Measurements from ENCODE around the gene SPRR2D. TPM values are rescaled to one million over a fixed set of nuclear protein-coding genes. Genes with fewer than 3 reads are reported as not detected.

The SPRR2D gene
- total and polyA plus RNA-seq, 2 of the 4 experiments (the other 2 are of a cell fraction): not detected

- no peak for TF ChIP-seq RAD21 (IDR thresholded peaks at IDR 0.05; ENCODE audit: low read length)
- no peak for TF ChIP-seq CTCF (conservative IDR thresholded peaks at IDR 0.05; ENCODE audit: low read depth, low read length)
- TF ChIP-seq NFE2L2 (IDR thresholded peaks at IDR 0.05; ENCODE audit: low read depth, low read length): no peak
- no peak for TF ChIP-seq MXI1 (IDR thresholded peaks at IDR 0.05; ENCODE audit: borderline replicate concordance, low read depth, low read length)
- no peak for TF ChIP-seq RCOR1 (IDR thresholded peaks at IDR 0.05; ENCODE audit: insufficient replicate concordance, low read length)
- no peak for TF ChIP-seq MAFK (IDR thresholded peaks at IDR 0.05; ENCODE audit: low read depth, low read length)
- no peak for TF ChIP-seq RFX5 (IDR thresholded peaks at IDR 0.05; ENCODE audit: low read depth, low read length)
- no peak for TF ChIP-seq MAZ (IDR thresholded peaks at IDR 0.05; ENCODE audit: borderline replicate concordance, low read depth, low read length)
- no peak for TF ChIP-seq BHLHE40 (IDR thresholded peaks at IDR 0.05; ENCODE audit: low read depth, low read length)
- no peak for TF ChIP-seq POLR2A (IDR thresholded peaks at IDR 0.05; ENCODE audit: low read depth, low read length)
- Histone ChIP-seq H3K4me2 (ENCODE audit: low read depth, low read length) (no peak overlapping the region), H3K4ac (ENCODE audit: low read depth, low read length) (no peak overlapping the region), H2AFZ (replicated peaks; ENCODE audit: low read length, poor library complexity) (no peak overlapping the region), H3K9ac (ENCODE audit: low read depth, low read length) (no peak overlapping the region), H3K4me3 (ENCODE audit: insufficient read depth, low read depth, low read length) (no peak overlapping the region), H4K8ac (ENCODE audit: low read depth in 2 of 2, low read length in 2 of 2) (no peak overlapping the region), H3K27ac (ENCODE audit: insufficient read depth, low read length) (no peak overlapping the region), H3K9me3 (ENCODE audit: control insufficient read depth, insufficient read depth, low read length) (no peaks in the 10 kb centered on the region), H4K20me1 (ENCODE audit: insufficient read depth, low read length) (no peaks in the 10 kb centered on the region), H4K5ac (ENCODE audit: low read depth, low read length) (no peak overlapping the region), H3K9me1 (ENCODE audit: insufficient read depth, low read length) (no peaks in the 10 kb centered on the region), H2BK15ac (ENCODE audit: low read depth, low read length) (no peak overlapping the region), H2BK120ac (ENCODE audit: low read depth, low read length) (no peak overlapping the region), H3K56ac (ENCODE audit: extremely low read depth, insufficient read depth, low read length) (no peak overlapping the region), H3K79me1 (ENCODE audit: low read depth in 1 of 2, low read length in 2 of 2) (no peaks in the 10 kb centered on the region), H3K14ac (replicated peaks; ENCODE audit: low read depth, low read length) (no peak overlapping the region), H3K4me1 (ENCODE audit: control insufficient read depth, insufficient read depth, low read length) (no peaks in the 10 kb centered on the region), H3K27me3 (ENCODE audit: control insufficient read depth, insufficient read depth, low read length) (no peaks in the 10 kb centered on the region), H3K23ac (ENCODE audit: low read depth, low read length) (no peak overlapping the region), H3K18ac (ENCODE audit: low read depth, low read length) (no peak overlapping the region), H2BK20ac (ENCODE audit: low read depth, low read length) (no peak overlapping the region), H2AK9ac (replicated peaks; ENCODE audit: low read depth, low read length, poor library complexity) (no peak overlapping the region), H4K91ac (ENCODE audit: insufficient read depth, low read depth, low read length) (no peak overlapping the region), H3K36me3 (ENCODE audit: control insufficient read depth, insufficient read depth, low read length) (no peaks in the 10 kb centered on the region), H2BK5ac (ENCODE audit: low read depth, low read length, poor library complexity, severe bottlenecking) (no peak overlapping the region), H2AK5ac (ENCODE audit: low read depth, low read length) (no peak overlapping the region)
- no CpG with 5 or more reads among the region's 1 CpG for WGBS, 2 experiments (ENCODE audit: extremely low coverage in 2 of 2, insufficient read length in 1 of 2)
- in situ Hi-C loops (cut with MboI; ENCODE audit: low sequenced_read_pairs): no loop called here
- CTCF ChIA-PET: no interaction called here
- POLR2A ChIA-PET (ENCODE audit: unreplicated experiment): no interaction called here
- dilution Hi-C loops (cut with HindIII; ENCODE audit: low sequenced_read_pairs, unreplicated experiment): no loop called here
- BruUV-seq (replicated peaks): no TSS peak
- intact Hi-C loops (cut with micrococcal nuclease): no loop called here
- DNase-seq (no peak), ATAC-seq (ENCODE audit: low read depth) (no peak)
Observed at GRCh38 chr1:153087652-153088051, 46.7 kb upstream of the SPRR2D start.

Data from IMR-90 (cell line).